Effector CD4-positive, alpha-beta T cell (primary cell): ENCODE measurements around the gene ART1.

ENCODE experiments used
- DNase-seq: peaks from one replicate; pipeline ENCODE4 v3.0.0-alpha.2; 2020

ART1 gene

GRCh38 chr11:3666023-3666530 lies 21.1 kb downstream of the ART1 start:
- no peak for DNase-seq

DNA sequence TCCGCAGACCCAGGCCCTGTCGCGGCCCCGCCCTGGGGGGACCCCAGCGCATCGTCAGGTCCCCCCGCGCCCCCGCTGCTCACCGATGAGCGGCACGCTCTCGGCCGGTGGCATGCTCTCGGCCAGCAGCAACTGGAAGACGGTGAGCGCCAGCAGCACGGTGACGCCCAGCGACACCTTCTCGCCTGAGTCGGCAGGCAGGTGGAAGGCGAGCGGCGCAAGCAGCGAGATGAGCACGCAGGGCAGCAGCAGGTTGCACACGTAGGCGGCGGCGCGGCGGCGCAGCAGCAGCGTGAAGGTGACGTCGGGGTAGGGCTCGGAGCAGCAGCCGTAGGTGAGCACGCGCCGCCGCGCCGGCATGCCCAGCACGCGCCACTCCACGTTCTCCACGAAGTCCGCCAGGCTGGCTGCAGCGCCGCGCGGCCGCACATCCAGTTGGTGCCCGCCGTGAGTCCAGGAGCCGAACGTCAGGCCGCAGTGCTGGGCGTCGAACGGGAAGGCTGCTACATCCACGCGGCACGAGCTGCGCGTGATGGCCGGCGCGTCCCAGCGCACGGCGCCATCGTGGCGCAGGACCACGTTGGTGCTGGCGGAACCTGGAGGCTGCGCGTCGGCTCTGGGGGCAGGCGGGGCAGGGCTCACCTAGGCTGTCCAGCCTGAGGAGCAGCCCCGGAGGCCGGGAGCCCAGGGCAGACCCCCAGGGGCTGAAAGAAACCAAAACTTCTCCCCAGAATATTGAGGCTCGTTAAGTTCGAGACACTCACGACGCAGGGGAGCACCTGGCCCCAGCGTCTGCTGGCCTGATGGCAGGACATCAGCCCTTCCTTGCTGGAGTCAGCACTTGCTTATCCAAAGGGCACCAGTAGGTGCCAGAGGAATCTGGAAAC lies 22.5 kb downstream of the ART1 start:
- DNase-seq, result no peak

- DNase-seq, result no peak
Measured at GRCh38 chr11:3669128-3669527, 24.2 kb downstream of the ART1 start.

DNA sequence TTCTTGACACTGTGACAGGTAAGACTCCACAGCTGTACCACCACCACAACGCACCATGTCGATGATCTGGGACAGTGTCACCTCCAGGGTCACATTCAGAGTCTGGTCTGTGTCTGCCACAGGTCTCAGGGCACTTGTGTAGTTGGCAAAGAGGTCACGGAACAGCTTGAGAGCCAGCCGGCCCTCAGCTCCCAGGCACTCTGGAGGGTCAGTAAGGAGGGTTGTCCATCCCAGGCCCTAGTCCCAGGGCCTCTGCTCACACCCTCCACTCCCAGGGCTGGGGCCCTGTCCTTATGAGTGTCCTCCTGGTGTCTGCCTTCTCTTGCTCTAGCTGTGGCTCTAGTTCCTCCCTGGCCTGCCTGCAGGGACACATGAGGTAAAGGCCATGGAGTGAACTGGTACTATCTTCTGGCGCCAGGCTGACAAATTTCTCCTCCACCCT lies 24.8 kb downstream of the ART1 start:
- no peak for DNase-seq

DNA sequence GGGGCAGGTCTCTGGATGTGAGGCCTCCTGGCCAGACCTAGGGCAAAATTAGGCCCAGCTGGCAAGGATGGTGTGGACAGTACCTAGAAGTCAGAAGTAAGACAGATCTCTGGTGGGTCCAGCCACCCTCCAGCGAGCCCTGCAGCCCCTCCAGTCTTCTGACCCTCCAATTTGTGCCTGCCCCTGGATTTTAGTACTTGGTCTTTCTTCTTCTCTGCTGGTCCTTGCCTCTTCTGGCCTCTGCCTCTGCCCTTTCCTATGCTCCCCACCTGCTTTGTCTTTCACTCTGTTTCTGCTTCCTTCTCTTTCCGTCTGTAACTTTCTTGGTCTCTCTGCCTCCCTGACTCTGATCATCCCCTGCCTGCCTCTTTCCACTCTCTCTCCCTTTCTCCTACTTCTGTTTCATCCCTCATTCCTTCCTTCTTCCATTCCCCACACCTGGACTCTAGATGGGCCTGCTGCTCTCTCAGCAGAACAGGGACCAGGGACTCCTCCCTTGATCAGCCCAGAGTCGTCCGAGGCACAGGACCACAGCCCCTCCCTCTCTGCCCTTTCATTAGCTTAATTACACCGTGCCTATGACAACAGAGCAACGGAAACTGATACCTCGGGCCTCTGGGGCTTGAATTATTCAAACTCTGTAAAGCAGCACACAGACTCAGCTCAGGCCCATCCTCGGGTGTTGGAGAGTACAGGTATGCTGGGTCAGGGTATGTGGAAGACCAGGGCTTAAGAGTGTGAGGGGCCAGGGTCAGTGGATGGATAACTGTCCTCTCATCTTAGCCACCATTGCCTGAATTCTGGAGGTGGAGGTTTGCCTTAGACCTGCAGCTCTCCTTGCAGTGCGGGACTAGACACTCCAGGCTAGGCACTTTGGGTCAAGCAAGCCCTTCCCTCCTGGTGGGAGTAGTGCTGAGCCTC lies 26.7 kb downstream of the ART1 start, which contains the start of gene CHRNA10:
Gene CHRNA10 (minus strand): TSS at position 51 of the 921 bp plus-strand sequence. CDS start 72 bp downstream, outside the sequence.
- no peak for DNase-seq

DNA sequence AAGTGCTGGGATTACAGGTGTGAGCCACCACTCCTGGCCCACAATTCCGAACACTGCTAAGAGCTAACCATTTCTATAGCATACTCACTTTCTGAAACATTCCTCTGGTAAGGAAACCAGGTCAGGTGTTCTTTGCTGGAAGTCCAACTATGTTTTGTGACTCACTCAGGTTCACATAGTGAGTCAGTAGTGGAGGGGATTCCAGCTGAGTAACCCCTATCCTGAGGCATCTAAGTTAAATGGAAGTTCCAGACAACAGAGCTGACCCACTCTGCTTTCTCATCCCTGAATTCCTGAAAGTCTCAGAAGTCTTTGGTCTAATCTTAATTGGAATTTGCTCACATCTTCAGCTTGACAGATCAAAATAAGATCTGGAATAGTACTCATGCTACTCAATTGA lies 29.3 kb downstream of the ART1 start:
- no peak for DNase-seq

DNA sequence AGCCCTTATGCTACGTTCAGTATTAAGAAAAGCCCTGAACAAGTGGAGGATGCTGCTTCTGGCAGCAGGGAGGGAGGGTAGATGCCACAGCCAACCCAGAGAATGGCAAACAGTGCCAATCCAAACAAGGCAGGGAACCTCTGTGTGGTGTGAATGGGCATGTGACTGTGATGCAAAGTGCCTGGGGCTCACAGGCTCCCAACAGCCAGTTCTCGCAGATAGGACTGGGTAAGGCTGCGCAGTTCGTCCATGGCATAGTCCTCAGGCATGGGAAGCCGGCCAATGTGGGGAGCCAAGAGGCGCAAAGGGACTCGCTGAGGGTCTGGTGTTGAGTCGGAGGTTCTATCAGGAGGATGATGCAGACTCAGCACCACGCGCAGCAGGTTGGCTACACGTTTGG lies 31.0 kb downstream of the ART1 start:
- no peak for DNase-seq

GRCh38 chr11:3679077-3679476 lies 34.1 kb downstream of the ART1 start:
- no peak for DNase-seq

DNA sequence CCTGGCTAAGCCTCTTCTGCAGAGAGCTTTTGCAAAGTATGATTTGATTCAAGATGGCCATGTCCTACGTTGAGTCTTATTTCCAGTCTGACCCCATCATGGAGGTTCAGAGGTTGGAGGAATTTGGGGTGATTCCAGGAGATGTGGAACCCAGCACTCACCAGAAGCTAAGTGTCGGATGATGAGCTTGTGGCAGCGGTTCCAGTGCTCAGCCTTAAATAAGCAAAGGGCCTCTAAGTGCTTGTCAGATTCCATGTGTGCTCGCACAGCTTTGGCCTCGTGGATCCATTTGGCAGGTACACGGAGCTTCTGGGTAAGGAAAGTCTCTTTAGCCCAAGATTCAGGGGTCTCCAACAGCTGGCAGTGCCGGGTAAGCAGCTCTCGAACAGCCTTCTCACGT lies 38.1 kb downstream of the ART1 start:
- no peak for DNase-seq

DNA sequence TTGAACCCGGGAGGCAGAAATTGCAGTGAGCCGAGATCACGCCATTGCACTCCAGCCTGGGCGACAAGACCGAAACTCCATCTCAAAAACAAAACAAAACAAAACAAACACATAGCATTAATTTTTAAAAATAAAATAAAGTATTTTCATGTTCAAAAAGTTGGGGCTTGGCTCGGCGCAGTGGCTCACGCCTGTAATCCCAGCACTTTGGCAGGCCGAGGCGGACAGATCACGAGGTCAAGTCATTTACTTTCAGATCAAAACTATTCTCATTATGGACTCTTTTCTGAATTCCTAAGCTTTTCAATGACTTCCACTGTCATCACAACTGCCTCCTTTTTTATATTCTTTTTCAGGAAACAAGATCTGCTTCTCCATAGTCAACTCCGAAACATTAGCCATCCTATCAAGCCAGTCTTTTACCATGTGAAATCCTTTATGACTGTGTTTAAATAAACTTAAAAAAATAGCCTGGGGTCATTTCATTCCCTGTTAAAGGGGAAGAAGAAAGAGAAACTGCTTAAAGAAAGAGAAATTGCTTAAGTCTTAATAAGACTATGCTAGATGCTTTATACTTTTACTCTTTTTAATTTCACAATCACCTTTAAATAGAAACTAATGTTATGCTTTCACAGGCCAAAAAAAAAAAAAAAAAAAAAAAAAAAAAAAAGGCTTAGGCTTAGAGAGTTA lies 39.3 kb downstream of the ART1 start:
- no peak for DNase-seq

DNA sequence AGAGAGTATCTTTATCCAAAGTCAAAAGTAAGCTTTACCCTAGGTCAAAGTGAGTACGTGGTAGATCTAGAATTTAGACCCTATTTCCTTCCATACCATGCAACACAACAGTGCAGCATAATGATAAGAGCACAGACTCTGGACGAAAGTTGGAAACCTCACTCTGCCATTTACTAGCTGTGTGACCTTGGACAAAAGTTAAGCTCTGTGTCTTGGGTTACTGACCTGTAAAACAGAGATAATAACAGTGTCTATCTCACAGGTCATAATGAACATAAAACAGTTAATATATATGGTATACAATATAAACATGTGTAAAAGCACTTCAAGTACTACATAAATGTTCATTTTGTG lies 39.9 kb downstream of the ART1 start:
- no peak for DNase-seq

DNA sequence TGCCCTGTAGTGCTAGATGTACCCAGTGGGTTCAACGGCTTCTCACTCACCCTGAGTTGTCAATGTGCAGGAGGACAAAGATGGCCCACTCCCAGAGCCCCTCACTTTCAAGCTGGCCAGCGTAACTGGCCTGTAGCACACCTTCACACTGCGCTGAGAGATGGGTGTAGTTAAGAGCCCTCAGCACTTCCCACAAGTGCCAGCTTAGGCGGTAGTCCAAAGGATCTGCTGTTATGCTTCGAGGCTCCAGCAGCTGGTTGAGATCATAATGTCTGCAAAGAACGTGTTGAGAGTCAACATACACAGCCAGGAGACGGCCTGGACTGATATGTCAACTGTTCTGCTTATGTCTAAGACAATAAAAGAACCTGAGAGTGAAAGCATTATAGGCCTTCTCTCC lies 41.0 kb downstream of the ART1 start:
- DNase-seq, result no peak

GRCh38 chr11:3686751-3687150 lies 41.8 kb downstream of the ART1 start:
- no peak for DNase-seq

- DNase-seq, result no peak
Measured at GRCh38 chr11:3700410-3700809, 55.5 kb downstream of the ART1 start.

- no peak for DNase-seq
Measured at GRCh38 chr11:3700910-3701309, 56.0 kb downstream of the ART1 start.

DNA sequence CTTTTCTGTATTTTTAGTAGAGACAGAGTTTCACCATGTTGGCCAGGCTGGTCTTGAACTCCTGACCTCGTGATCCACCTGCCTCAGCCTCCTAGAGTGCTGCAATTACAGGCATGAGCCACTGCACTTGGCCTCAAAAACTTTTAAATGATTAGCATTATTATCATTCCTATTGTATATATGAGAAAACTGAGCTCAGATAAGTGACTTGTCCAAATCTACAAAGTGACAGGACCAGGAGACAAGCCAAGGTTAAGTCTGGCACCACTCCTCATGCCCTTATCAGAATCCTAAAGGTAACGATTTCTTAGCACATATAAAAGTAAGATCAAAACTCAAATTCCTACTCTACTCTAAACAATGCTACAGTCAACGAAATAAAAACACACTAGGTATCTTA lies 58.5 kb downstream of the ART1 start:
- no peak for DNase-seq

GRCh38 chr11:3707176-3707575 lies 62.2 kb downstream of the ART1 start:
- no peak for DNase-seq

DNA sequence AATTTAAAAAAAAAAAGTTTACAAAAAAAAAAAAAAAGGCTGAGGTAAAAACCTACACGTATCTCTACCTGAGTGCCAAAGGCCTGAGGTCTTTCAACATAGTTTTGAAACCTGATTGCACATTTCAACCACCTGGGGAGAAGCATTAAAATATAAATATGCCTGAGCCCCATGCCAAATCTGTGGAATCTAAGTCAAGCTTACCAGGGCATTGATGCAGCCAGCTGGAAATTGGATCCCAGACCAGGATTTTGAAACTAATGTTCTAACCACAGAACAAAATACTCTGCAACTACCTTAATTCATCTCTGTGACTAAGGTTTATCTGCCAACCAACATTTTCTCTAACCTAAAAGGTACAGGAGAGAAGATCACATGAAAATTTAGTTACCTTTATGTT lies 65.0 kb downstream of the ART1 start:
- DNase-seq, result no peak

- no peak for DNase-seq
Measured at GRCh38 chr11:3710485-3711259, 65.7 kb downstream of the ART1 start.

DNA sequence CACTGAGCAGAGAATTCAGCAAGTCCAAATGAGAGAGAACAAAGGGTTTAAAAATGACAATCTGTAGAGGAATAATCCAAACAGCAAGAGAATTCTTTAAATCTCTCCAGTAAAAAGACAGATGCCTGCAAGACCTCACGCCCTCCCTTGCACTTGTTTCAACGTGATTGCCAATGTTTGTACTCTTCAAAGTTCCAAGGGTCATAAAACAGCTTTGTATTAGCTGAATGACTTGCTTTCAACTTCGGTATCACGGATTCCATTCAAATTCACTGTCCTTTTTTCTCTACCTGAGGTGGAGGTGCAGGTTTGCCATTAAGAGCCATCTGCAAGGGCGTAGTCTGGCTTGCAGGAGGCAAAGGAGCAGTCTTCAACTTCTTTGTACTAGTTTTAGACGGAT lies 67.3 kb downstream of the ART1 start:
- DNase-seq, result no peak
